NCI-H187 (cell line): ENCODE data around the gene DTNB.

ENCODE experiments used
- DNase-seq, 2 experiments: peaks; one replicate each; lab custom pipeline; 2025; lab: John Stamatoyannopoulos, UW

DTNB gene

DNA sequence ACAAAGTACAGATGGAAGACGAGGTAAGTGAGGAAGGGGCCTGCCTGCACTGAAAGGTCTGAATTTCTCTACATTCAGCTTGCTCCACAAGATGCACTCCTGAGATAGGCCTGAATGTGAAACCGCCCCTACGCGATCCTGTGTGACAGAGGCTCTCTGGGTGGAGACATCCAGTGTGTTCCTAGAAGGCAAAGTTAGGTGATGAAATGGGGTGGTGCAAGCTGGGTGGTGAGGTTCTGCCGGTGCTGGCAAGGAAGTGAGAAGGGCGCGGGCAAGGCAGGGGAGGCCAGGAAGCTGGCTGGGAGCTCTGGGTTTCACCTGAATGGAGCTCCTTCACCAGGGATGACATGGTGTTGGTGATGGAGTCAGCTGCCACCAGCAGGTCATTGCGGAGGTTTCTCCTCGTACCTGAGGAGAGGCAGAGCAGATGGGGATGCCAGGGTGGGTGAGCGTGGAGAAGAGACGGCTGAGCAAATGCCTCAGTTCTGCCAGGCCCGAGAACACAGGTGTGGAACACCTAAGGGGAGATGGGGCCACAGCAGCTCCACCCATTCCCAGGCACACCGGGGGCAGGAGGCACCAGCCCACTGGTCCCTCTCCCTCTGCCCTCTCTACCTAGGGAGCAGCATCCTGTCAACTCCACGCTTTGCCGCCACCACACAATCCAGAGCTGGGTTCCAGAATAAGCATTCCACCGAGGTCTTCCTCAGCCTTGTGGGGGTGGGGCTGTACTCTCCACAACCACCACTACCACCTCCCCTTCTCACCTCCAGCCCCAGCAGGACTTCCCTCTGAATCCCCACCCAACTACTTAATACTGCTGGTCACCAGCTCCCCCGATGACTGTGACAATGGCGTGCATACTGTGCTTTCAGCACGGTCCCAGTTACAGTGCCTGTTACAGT lies 286.2 kb downstream of the DTNB start:
- DNase-seq = no peak

DNA sequence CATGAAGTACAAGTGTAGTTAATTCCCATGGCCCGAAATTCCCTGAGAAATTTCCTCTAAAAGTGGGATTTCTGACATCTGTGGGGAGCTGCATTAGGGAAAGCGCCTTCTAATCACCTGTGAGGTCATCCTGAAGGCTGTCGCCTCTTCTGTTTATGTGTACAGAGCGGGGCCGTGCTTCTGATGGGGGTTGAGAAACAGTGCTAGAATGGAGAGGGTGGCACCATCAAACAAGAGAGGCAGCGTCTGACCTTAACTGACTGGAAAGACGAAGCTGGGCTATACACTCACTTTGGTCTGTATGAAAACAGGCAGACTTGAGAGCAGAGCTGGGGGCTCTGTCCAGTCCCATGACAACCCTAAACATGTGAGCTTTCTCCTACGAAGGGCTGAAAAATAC lies 287.5 kb downstream of the DTNB start:
- no peak for DNase-seq

DNA sequence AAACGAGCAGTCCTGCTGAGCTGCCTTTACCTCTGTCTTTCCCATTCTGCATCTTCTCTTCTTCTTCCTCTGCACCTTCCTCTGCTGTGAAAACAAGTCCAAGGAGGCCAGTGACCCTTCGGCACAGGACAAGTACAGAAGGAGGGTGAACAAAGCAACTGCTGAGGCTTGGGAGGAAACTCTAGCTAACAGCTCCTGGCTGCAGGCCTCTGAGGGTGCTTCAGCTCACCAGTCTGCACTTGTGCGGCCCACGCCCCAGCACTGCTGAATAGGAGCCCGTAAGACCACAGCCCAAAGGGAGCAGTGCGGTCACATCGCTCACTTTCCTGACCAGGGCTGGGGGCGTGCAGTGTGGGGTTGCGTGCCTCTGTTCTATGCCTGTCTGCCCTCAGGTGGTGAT lies 289.6 kb downstream of the DTNB start:
- no peak for DNase-seq

DNA sequence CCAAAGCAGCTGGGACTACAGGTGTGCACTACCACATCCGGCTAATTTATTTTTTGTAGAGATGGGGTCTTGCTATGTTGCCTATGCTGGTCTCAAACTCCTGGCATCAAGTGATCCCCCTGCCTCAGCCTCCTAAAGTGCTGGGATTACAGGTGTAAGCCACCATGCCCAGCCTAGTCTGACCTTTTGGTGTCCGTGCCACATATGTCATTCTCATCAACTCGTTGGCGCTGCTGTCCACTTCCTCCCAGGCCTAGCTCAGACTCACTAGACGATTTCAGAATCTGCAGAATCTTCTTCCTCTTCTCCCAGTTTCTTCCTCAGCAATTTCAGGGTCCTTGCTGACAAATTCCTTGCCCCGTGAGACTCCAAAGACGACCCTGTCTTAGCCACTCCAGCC lies 291.9 kb downstream of the DTNB start:
- no peak for DNase-seq

DNA sequence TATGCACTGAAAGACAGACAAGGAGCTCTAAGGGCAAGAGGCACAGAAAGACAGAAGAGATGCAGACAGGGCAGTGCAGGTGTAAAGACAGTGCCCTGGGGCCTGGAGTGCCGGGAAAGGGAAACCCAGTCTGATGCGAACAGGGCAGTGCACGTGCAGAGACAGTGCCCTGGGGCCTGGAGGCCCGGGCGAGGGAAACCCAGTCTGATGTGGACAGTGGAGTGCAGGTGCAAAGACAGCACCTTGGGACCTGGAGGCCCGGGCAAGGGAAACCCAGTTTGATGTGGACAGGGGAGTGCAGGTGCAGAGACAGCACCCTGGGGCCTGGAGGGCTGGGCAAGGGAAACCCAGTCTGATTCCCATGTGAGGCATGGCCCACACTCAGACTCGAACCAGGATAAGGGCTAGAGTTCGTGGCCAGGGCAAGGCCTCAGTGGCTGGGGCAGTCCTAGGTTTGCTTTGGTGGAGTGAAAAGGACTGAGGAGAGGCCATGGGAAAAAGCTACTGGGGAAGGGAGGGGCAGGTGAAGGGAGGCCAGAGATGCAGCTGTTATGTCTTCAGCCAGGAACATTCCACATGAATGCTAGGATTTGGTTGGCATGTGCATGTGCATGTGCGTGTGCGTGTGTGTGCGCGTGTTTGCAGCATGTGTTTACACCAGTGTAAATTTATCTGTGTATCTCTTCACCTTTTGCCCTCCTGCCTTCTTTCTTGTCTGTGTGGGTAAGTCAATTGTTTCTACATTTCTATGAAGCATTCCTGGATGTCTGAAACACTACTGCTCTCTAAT lies 292.6 kb downstream of the DTNB start:
- no peak for DNase-seq

DNA sequence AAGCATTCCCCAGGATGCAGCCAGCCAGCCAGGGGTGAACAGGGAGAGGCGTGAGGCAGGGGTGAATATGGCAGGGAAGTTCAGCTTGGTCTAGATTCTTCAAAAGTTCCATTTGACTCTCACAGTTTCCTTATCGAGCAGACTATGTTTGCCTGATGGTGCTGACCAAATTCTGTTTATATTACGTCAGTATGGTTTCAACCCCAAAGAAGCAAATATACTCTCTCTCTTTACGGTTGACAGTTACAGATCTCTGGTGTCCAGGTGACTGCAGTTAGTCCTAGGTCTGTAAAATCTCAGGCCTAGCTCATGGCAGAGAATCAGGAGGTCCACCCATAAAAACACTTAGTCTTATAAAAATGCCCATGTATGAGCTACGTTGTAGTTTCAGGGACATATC lies 293.4 kb downstream of the DTNB start:
- DNase-seq = no peak

DNA sequence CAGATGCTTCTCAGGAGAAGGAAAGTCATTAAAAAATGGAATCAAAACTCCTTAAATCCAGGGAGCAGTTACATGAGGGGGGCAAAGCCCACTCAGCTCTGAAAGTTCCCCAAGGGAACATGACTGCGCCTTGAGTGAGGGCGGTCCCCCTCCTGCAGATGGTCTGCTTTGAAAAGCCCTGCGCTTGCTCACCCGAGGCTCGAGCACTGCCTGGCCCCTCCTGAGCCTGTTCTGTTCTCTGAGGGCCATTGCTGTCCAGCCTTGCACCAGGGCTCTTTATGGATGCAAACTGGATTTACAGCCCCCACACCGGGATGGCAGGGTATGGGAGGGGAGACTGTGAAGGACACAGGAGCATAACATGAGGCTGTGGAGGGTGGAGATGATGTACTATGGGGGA lies 293.8 kb downstream of the DTNB start:
- no peak for DNase-seq

DNA sequence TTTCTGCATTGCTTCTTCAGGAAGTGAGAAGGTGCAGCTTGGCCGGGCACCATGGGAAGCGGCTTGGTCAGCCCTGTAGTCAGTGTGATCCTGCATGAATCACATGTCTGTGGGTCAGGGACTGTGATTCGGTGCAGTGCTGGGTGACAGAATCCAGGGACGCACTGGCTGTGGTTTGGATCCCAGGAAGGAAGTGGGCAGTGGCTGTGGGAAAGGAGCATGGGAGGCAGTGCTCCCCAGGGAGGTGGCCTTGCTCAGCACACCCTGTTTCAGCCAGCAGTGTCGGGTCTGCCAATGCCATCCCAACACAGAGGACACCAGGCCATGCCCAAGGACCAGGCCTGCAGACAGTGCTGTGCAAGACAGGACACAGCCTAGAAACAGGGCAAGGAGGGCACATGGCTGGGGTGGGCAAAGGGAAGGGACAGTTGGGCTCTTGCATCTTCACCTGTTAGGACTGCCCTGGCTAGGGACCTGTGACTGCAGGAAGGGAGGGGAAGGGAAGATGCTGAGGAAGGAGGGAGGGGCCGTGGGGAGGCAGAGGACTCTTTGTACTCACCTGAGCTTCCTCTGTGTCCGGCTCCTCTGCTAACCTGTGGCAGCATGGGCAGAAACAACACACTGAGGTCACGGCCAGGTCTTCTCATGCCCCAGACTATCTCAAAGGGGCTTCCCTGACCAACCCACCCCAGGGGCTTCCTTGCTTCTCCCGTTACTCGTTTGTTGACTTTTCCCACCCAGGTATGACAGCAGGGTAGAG lies 294.5 kb downstream of the DTNB start:
- no peak for DNase-seq

DNA sequence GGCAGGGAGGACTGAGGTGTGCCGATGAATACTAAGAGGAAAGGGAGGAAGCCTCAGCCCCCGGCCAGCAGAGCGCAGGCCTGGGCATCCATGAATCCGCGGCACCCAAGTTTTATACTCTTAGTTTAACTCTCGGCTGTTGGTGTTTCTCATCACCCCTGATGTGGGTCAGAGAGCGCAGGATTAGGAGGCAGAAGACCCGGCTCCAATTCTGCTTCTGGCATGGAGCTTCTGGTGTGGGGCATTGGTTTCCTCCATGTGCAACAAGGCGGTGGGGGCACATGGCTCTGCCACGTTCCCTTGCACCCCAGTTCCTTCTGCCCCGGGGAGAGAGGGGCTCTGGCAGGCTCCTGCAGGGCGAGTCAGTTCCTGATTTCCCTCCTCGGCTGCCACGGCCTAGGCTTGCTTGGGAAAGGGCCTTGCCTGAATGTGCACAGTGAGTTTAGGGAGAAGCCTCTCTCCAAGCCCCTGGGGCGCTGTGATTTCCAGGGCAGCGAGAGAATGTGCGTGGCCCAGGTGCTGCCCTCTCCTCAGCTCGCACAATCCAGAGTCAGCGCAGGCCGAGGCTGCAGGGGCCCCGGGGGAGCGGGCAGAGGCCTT lies 295.5 kb downstream of the DTNB start:
- no peak for DNase-seq

DNA sequence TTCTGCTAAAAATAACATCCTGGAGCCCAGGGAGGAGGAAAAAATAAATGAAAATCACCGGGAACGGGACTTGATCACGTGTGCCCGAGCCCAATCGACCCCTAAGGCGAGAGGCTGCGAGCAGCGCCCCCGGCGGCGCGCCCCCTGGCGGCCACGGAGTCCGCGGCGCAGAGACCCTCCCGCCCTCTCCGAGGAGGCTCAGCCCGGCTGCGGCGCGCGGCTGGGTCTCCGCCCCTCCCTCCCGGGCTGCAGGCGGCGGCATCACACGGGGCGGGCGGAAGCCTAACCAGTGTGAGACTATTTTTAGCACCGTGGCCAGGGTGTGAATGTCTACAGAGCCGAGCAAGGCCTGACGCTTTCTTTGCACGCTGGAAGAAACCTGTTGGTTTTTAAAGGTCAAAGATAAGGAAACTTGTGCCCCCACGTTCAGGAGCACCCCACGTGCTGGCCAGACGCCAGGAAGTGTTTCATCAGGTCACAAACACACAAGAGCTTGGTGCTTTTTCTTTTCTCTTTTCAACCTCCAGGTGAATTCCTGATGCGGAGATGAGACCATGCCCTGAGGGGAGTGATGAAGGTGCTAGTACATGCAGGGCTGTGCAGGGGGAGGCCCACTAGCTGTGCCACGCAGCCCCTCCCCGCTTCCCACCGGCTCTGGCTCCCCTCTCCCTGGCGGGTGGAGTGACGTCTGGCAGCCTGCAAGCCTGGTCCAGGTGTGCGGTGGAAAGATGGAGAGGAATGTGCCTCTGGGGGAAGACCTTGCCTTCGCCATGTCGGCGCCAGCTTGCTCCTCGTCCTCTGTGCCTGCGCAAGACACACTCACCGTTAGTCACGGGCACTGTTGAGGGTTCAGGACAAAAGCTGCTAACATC lies 296.4 kb downstream of the DTNB start:
- peak; percentile 74 to 92 for DNase-seq

DNA sequence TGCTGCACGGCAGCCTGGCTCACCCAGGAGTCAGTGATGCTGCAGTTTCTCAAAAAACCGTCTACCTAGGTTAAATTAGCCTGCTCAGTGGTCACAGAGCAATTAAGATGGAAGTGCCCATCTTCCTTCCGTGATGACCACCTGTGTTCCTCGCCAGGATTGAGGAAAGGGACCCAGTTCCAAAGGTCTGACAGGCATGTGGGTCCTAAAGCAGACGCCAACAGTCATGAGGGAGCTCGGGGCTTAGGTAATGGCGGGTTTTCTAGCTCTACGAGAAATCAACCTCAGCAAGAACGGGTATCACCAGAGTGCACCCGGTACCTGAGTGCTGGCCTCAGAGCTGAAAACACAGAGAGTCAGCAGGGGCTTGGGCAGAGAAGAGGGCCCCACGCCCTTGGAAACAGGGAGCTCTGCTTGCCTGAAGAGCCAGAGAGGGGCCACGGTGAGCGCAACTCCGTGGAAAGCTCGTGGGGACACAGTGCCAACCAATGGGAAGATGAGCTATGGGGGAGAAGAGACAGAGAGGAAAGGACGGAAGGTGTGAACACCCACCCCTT lies 297.3 kb downstream of the DTNB start:
- no peak for DNase-seq

DNA sequence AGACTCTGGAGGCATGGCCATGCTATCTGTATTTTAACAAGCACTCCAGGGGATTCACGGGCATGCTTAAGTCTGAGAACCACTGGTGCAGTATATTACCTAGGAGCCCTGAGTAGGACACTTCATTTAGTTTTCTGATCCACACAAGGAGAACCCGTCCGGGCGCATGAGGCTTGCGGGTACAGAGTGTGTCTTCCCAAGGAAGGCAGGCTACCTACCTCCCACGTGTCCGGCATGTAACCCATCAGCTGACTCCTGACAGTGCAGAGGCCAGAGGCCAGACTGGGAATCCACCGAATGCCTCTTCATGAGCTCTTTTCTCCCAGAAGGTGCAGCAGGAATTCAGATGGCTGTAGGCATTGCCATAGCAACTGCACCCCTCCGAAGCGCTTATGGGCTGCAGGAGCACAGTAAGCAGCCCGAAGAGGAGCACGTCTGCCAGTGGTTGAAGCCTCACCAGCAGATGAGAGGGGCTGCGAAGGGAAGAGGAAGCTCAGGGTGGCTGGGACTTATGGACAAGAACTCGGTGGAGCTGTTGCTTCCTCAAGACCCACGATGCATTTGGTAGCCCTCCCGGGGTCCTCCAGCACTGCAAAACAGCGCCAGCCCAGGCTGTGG lies 297.9 kb downstream of the DTNB start:
- no peak for DNase-seq

DNA sequence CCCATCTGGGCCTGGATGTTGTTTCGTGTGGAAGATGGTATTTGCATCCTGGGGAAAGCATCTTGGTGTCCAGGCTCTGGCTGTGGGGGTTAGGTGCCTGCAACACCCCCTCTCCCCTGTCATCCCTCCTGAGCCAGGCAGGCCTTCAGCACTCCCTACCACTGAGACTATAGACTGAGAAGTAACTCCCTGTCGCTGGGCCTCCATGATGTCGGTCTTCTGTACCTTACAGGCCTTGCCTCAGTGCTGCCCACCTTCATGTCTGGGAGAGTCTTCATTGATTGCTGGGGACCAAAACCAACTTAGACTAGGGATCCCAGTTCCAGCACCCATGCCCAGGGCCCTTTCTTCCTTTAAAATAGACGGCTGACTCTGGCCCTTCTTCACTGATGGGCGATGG lies 298.6 kb downstream of the DTNB start:
- DNase-seq = no peak

DNA sequence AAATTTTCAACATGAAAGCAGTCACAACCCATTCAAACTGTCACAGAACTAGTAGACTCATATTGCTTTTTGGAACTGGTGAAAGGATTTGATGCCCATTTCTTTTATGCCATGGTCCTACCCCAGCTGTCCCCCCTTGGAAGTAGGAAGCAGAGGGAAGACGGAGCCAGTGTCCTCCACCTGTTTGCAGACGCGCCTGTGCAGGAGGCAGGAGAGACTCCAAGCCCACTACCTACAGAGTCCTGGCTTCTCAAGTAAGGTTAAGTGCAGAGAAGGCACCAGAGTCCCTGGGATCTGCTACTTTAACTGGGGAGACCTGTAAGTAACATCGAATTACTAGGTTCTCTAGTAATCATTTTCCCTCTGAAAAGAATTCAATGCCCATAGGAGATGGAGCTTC lies 299.0 kb downstream of the DTNB start:
- DNase-seq = no peak

DNA sequence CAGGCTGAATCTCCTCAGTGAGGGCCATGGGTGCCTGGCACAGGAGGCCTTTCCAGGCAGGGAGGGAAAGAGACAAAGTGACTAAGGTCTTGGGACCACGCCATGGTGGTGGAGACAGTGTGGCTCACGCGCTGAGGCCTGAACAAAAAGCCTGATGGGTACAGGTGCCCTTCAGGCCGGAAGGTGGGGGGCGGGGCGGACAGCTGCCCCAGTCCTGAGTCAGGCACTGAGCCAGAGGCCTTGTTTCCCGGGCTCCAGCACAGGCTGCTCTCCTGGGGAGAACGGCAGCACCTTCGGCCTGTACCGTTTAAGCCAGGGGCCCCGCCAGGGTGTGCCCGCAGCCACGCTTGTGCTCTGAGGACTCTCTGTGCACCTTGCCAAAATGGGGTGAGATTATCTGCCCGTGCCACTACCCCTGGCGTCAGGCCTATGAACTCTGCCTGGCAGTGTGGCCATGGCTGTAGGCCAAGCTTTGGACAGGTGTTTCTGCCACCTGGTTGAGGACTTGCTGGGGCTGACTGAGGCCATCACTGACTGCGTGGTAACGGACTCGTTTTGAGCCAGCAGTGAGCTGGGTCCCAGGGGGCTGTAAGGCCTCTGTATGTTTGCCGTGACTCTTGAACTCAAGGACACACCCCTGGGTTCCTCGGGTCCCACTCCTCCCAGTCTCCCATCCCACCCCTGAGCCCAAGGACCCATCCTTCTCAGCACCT lies 300.0 kb downstream of the DTNB start:
- DNase-seq = peak; percentile 15 to 25

DNA sequence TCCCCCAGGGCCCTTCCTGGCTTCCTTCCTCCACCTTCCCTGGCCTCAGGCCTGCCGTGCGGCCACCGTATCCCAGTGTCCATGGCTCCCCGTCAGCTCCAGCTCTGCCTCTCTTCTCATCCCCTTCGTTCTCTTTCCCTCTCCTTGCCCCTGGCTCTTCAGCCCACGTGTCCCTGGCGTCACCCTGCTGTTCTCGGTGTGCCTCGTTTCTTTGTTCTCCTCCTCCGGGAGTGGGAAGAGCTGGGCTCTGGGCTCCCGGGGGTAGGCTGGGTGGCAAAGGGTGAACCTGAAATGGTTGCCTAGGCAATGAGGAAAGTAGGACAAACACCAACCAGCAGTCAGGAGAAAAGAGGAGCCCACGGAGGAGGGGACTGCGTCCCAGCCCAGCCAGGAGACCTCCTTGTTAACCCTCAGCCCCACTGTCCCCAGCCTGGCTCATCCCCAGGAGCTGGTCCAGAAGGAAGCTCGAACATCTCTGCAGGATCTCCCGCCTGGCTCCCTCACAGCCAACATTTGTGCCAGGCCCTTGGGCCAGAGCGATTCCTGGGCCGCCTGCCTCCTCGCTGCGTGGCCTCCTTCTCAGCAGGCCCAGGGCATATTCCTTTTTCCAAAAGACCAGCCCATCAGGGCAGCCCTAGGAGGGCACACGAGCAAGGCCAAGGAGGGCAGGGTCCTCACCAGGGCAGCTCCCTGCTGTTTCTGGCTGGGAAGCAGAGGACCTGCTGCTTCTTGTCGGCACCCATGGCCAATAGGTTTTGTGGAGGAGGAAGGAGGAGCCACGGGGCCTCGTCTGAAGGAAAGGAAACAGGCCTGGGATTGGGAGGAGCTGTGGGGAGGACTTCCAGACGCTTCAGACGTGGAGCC lies 300.7 kb downstream of the DTNB start:
- DNase-seq = no peak

DNA sequence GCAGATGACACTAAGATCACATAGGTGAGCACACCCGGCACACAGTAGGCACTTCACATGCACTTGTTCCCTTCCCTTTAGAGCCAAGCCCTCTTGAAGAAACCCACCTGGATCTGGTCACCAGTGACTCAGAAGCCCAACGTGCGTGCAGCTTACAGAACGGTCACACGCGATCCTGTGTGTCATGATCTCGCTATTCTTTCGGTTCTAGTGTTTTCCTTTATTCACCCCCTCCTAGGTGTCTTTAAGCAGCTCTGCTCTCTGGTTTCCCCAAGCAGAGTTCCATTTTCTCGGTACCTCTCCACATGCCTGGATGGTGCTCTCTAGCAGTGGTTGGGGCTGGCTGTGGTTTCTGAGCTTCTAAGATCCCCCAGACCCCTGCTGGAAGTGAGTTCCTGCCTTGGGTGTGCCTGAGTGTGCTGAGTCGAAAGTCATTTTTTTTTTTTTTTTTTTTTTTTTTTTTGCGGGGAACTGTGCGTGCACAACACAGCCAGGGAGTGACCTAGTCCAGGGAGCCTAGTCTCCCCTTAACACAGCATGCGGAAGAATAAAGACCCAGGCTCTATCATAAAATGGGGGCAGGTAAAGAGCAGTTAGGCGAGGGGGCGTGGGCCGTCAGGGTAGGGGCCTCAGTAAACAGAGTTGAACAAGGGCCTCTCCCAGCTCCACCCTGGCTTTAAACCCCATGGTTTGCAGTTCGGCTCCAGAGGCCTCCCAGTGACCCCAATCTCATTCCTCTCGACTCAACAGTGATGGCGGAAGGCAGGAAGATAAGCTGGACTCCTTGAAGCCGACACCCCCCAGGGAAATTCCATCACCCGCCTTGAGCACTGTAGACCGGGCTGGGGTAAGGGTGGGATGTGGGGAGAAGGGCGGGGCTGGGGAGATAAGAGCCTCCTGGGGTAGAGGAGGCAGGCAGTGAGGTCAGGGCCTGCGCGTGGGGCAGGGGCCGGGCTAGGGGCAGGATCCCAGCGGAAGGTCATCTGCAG lies 301.8 kb downstream of the DTNB start:
- no peak for DNase-seq
